CD14-positive monocyte (primary cell): ENCODE data around the gene BMPER. TPM values are rescaled to one million over a fixed set of nuclear protein-coding genes. Genes with fewer than 3 reads are reported as not detected.

Experiments
- DNase-seq, 3 donors: peaks; one replicate each; pipeline ENCODE4 v3.0.0-alpha.2; 2011 to 2022
- H2AFZ ChIP-seq: 2 replicates; pipeline ENCODE4 v1.6.0; 2012; ENCODE audit warnings: mild to moderate bottlenecking, low read depth, low read length, inconsistent platforms; ENCODE audit not compliant: insufficient read depth, poor library complexity, severe bottlenecking
- H3K27ac ChIP-seq, 2 donors: 1 replicate in 1 of 2; 2 replicates in 1 of 2; pipeline ENCODE4 v1.5.1; 2012 to 2013; ENCODE audit warnings: low read length in 2 of 2, control low read depth in 1 of 2, inconsistent platforms in 1 of 2, low read depth in 1 of 2, mild to moderate bottlenecking in 1 of 2
- H3K27me3 ChIP-seq, 2 donors: one replicate each; pipeline versions ENCODE4 v1.6.0 to v1.6.1; 2011 to 2013; ENCODE audit warnings: low read length in 2 of 2; ENCODE audit not compliant: control insufficient read depth in 2 of 2, insufficient read depth in 2 of 2
- H3K36me3 ChIP-seq, 2 donors: replicated peaks in 1 of 2; 1 replicate in 1 of 2; 2 replicates in 1 of 2; pipeline versions ENCODE4 v1.5.1 to v1.6.1; 2012 to 2013; ENCODE audit warnings: low read length in 2 of 2, control low read depth in 1 of 2, inconsistent platforms in 1 of 2, mild to moderate bottlenecking in 1 of 2; ENCODE audit not compliant: insufficient read depth in 2 of 2, control insufficient read depth in 1 of 2
- H3K4me1 ChIP-seq, 2 donors: 1 replicate in 1 of 2; 2 replicates in 1 of 2; pipeline versions ENCODE4 v1.5.1 to v1.6.1; 2012 to 2013; ENCODE audit warnings: low read length in 2 of 2, control low read depth in 1 of 2, inconsistent platforms in 1 of 2, mild to moderate bottlenecking in 1 of 2, moderate library complexity in 1 of 2; ENCODE audit not compliant: insufficient read depth in 2 of 2, control insufficient read depth in 1 of 2
- H3K4me2 ChIP-seq: replicated peaks from 2 replicates; pipeline ENCODE3; 2012; ENCODE audit warnings: low read length, moderate library complexity, mild to moderate bottlenecking; ENCODE audit not compliant: poor library complexity, severe bottlenecking; ENCODE audit errors: extremely low read depth
- H3K4me3 ChIP-seq, 3 experiments: fragments of 200-600 bp in 1 of 3; sonication (generic) in 1 of 3; replicated peaks in 1 of 3; 1 replicate in 2 of 3; 2 replicates in 1 of 3; pipeline ENCODE4 v1.5.1; 2011 to 2013; ENCODE audit warnings: low read length in 3 of 3, mild to moderate bottlenecking in 3 of 3, control low read depth in 2 of 3, low read depth in 2 of 3, inconsistent platforms in 1 of 3, moderate library complexity in 1 of 3
- H3K79me2 ChIP-seq: 2 replicates; pipeline ENCODE4 v1.6.0; 2012; ENCODE audit warnings: mild to moderate bottlenecking, control low read depth, inconsistent platforms, low read length, moderate library complexity; ENCODE audit not compliant: insufficient read depth
- H3K9ac ChIP-seq: 2 replicates; pipeline ENCODE4 v1.6.0; 2017; ENCODE audit warnings: low read length, mild to moderate bottlenecking; ENCODE audit not compliant: insufficient read depth, poor library complexity, severe bottlenecking
- H3K9me3 ChIP-seq, 2 donors: replicated peaks in 1 of 2; 1 replicate in 1 of 2; 2 replicates in 1 of 2; pipeline versions ENCODE4 v1.5.1 to v1.6.1; 2012 to 2013; ENCODE audit warnings: low read length in 2 of 2, control low read depth in 1 of 2; ENCODE audit not compliant: control insufficient read depth in 1 of 2, insufficient read depth in 1 of 2
- H4K20me1 ChIP-seq: 2 replicates; pipeline ENCODE4 v1.6.0; 2012; ENCODE audit warnings: mild to moderate bottlenecking, low read length, control low read depth, moderate library complexity; ENCODE audit not compliant: insufficient read depth
- H3K27ac Mint-ChIP-seq, 7 donors: one replicate each; pipeline ENCODE4 v1.8.0; 2020; ENCODE audit warnings: mild to moderate bottlenecking in 7 of 7, mixed read lengths in 7 of 7, moderate library complexity in 6 of 7, inconsistent platforms in 2 of 7
- H3K27me3 Mint-ChIP-seq, 3 donors: one replicate each; pipeline ENCODE4 v1.8.0; 2021 to 2022; ENCODE audit warnings: low read depth in 3 of 3, mild to moderate bottlenecking in 3 of 3, mixed read lengths in 3 of 3, moderate library complexity in 3 of 3, inconsistent platforms in 1 of 3
- H3K36me3 Mint-ChIP-seq, 2 donors: one replicate each; pipeline ENCODE4 v1.8.0; 2020; ENCODE audit warnings: mixed read lengths in 2 of 2, inconsistent platforms in 1 of 2, mild to moderate bottlenecking in 1 of 2
- H3K4me1 Mint-ChIP-seq: one replicate; pipeline ENCODE4 v1.8.0; 2020; ENCODE audit warnings: mild to moderate bottlenecking, mixed read lengths
- H3K4me3 Mint-ChIP-seq, 2 donors: one replicate each; pipeline ENCODE4 v1.8.0; 2020; ENCODE audit warnings: mild to moderate bottlenecking in 2 of 2, mixed read lengths in 2 of 2, moderate library complexity in 1 of 2
- H3K9me3 Mint-ChIP-seq, 7 donors: one replicate each; pipeline ENCODE4 v1.8.0; 2020 to 2022; ENCODE audit warnings: mixed read lengths in 7 of 7, mild to moderate bottlenecking in 6 of 7, moderate library complexity in 6 of 7, inconsistent platforms in 2 of 7
- CTCF ChIP-seq: fragments of 200-600 bp; IDR thresholded peaks from one replicate; pipeline ENCODE4 v1.8.0; 2022; ENCODE audit warnings: antibody characterized with exemption, mild to moderate bottlenecking
- WGBS: methylation state at CpG from one replicate; pipeline ENCODE4 v1.1.5; 2013; ENCODE audit warnings: missing lambda C conversion rate; ENCODE audit not compliant: insufficient coverage; 5-methylcytosine and 5-hydroxymethylcytosine counted together
- intact Hi-C, 2 donors: fragments of 100-400 bp; cut with micrococcal nuclease; formaldehyde crosslinking; loops; one replicate each; pipeline versions ENCODE4 v1.15.0 to v1.15.1; 2023
- polyA plus RNA-seq, 3 donors: library from polyadenylated mRNA; depleted of rRNA in 1 of 3; unstranded in 2 of 3; stranded (reverse) in 1 of 3; fragments of 300-500 nt in 2 of 3; fragments of >200 nt in 1 of 3; fragmentation: Illumina TruSeq in 2 of 3; gene quantifications; 1 replicate in 2 of 3; 2 replicates in 1 of 3; pipeline ENCODE4 v1.2.3, GENCODE V29; 2012 to 2021

Gene BMPER
- polyA plus RNA-seq, 3 donors = not detected

DNA sequence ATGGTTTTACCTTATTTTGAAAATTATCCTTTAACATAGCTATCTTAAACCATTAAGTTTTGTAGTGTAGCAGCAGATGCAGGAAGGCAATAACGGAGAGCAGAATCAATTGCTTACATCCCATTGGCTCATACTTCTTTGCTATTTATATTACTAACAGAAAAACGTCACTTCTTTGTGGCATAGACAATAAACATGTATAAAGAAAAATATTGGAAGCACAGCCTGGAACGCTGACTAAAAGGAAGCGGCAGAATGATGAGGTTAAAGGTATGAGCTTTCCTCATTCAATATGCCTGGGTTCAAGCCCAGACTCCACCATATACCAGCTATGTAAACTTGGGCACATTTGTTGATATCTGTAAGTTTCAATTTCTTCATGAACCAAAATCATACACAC, 24.0 kb upstream of the BMPER start:
- Mint-ChIP-seq H3K4me3 (no peak overlapping the region), H3K4me1 (no peaks in the 10 kb centered on the region), H3K27me3 (peaks cover 0 to 2% (median 2%) of the 10 kb centered on the region in 3 donors), H3K9me3 (peaks cover 0 to 2% (median 0%) of the 10 kb centered on the region in 7 donors), H3K27ac (no peak overlapping the region), H3K36me3 (no peaks in the 10 kb centered on the region)
- no peaks in the 10 kb centered on the region for H3K79me2 ChIP-seq
- intact Hi-C loops = no loop called here
- H4K20me1 ChIP-seq = no peaks in the 10 kb centered on the region
- no peaks in the 10 kb centered on the region for H3K36me3 ChIP-seq
- TF ChIP-seq CTCF = no peak
- no peak overlapping the region for H3K4me2 ChIP-seq
- H3K9me3 ChIP-seq = no peaks in the 10 kb centered on the region
- no peak for DNase-seq
- H3K9ac ChIP-seq = no peak overlapping the region
- H3K27me3 ChIP-seq = no peaks in the 10 kb centered on the region
- no peak overlapping the region for H2AFZ ChIP-seq
- WGBS = no CpG with 5 or more reads among the region's 4 CpGs
- H3K27ac ChIP-seq = no peak overlapping the region
- H3K4me1 ChIP-seq = no peaks in the 10 kb centered on the region
- H3K4me3 ChIP-seq = no peak overlapping the region

GRCh38 chr7:33882040-33882837, 23.1 kb upstream of the BMPER start:
- H3K4me2 ChIP-seq = no peak overlapping the region
- no peaks in the 10 kb centered on the region for H3K79me2 ChIP-seq
- H3K9ac ChIP-seq = no peak overlapping the region
- no peaks in the 10 kb centered on the region for H3K9me3 ChIP-seq
- H3K27me3 Mint-ChIP-seq = peaks cover 2 to 3% (median 2%) of the 10 kb centered on the region in 3 donors
- intact Hi-C loops = no loop called here
- no peak overlapping the region for H3K4me3 Mint-ChIP-seq
- no peaks in the 10 kb centered on the region for H3K27me3 ChIP-seq
- peaks cover 0 to 4% (median 1%) of the 10 kb centered on the region in 7 donors for H3K9me3 Mint-ChIP-seq
- H3K4me1 ChIP-seq = no peaks in the 10 kb centered on the region
- no peak for DNase-seq
- H3K27ac Mint-ChIP-seq = no peak overlapping the region
- no peak for TF ChIP-seq CTCF
- H3K4me1 Mint-ChIP-seq = no peaks in the 10 kb centered on the region
- H3K27ac ChIP-seq = no peak overlapping the region
- H2AFZ ChIP-seq = no peak overlapping the region
- WGBS = 95% methylated on average over 2 of the region's 7 CpGs
- no peaks in the 10 kb centered on the region for H4K20me1 ChIP-seq
- H3K36me3 ChIP-seq = no peaks in the 10 kb centered on the region
- H3K36me3 Mint-ChIP-seq = no peaks in the 10 kb centered on the region
- H3K4me3 ChIP-seq = no peak overlapping the region
